HPDE6-E6E7 (cell line): ENCODE data around the gene PRXL2A.
"Not testable (repeated sequence)": the region's sequence is repeated elsewhere in the genome, so short reads cannot be mapped to it uniquely, and the experiment has no call there.

Source experiments
- DNase-seq: peaks from one replicate; pipeline ENCODE4 v3.0.0; 2011; ENCODE audit warnings: missing footprints; ENCODE audit errors: extremely low spot score

The PRXL2A gene

GRCh38 chr10:80411267-80411668, 2.9 kb downstream of the PRXL2A start:
- DNase-seq = no peak

GRCh38 chr10:80411681-80412220, 3.4 kb downstream of the PRXL2A start:
- DNase-seq = no peak

GRCh38 chr10:80412486-80412885, 4.1 kb downstream of the PRXL2A start:
- DNase-seq = no peak

GRCh38 chr10:80413271-80413996, 5.1 kb downstream of the PRXL2A start:
- DNase-seq = peak; percentile 76

GRCh38 chr10:80414142-80414895, 6.0 kb downstream of the PRXL2A start:
- no peak for DNase-seq

GRCh38 chr10:80415734-80416478, 7.6 kb downstream of the PRXL2A start:
- no peak for DNase-seq

- no peak for DNase-seq
These were observed 8.2 kb downstream of the PRXL2A start for GRCh38 chr10:80416479-80417098.

GRCh38 chr10:80417256-80417655, 8.9 kb downstream of the PRXL2A start:
- not testable (repeated sequence) for DNase-seq

GRCh38 chr10:80421050-80421706, 12.8 kb downstream of the PRXL2A start:
- no peak for DNase-seq

GRCh38 chr10:80421707-80422536, 13.6 kb downstream of the PRXL2A start:
- no peak for DNase-seq

GRCh38 chr10:80425901-80426300, 17.6 kb downstream of the PRXL2A start:
- no peak for DNase-seq

GRCh38 chr10:80427541-80427940, 19.2 kb downstream of the PRXL2A start:
- no peak for DNase-seq

- DNase-seq = peak; percentile 97
These were observed 21.2 kb downstream of the PRXL2A start for GRCh38 chr10:80429521-80429973.

- no peak for DNase-seq
These were observed 24.8 kb downstream of the PRXL2A start for GRCh38 chr10:80433134-80433533.

GRCh38 chr10:80436446-80437098, 28.2 kb downstream of the PRXL2A start:
- DNase-seq = no peak

GRCh38 chr10:80437227-80437626, 28.9 kb downstream of the PRXL2A start:
- DNase-seq = no peak

- no peak for DNase-seq
These were observed 33.5 kb downstream of the PRXL2A start for GRCh38 chr10:80441831-80442230.

GRCh38 chr10:80442879-80443278, 34.5 kb downstream of the PRXL2A start:
- DNase-seq = no peak

- DNase-seq = no peak
These were observed 35.2 kb downstream of the PRXL2A start for GRCh38 chr10:80443531-80443974.

- no peak for DNase-seq
These were observed 35.8 kb downstream of the PRXL2A start for GRCh38 chr10:80444124-80444523.
